Measurements from ENCODE around the gene GPX3. TPM values are rescaled to one million over a fixed set of nuclear protein-coding genes. Genes with fewer than 3 reads are reported as not detected.

The GPX3 gene
- total and polyA plus RNA-seq, 2 donors (not counting 1 experiment from before 2014, with no cell fraction given), result 182 to 267 TPM

- Histone ChIP-seq H3K4me3 (replicated peaks in 1 of 4; ENCODE audit: control extremely low read depth in 1 of 4, insufficient read depth in 1 of 4, low read depth in 3 of 4, low read length in 4 of 4) (no peak overlapping the region), H3K27me3 (ENCODE audit: control insufficient read depth, insufficient read depth, low read length) (no peaks in the 10 kb centered on the region), H3K9ac (ENCODE audit: insufficient read depth, low read length) (no peak overlapping the region), H3K36me3 (ENCODE audit: control insufficient read depth, insufficient read depth, low read length) (no peaks in the 10 kb centered on the region), H2AFZ (ENCODE audit: low read length) (no peak overlapping the region), H3K79me2 (ENCODE audit: control insufficient read depth, insufficient read depth, low read length) (no peaks in the 10 kb centered on the region), H3K4me2 (ENCODE audit: extremely low read depth, insufficient read depth, low read length) (peak overlapping the region; percentile 42), H3K4me1 (ENCODE audit: control insufficient read depth, extremely low read depth, insufficient read depth, low read length) (peaks cover 17% of the 10 kb centered on the region), H3K27ac (ENCODE audit: insufficient read depth, low read length) (peak overlapping the region; percentile 18), H3K9me3 (ENCODE audit: control insufficient read depth, insufficient read depth, low read depth, low read length) (no peaks in the 10 kb centered on the region), H4K20me1 (ENCODE audit: control insufficient read depth, extremely low read depth, insufficient read depth, low read length) (no peaks in the 10 kb centered on the region)
- DNase-seq (ENCODE audit: low read depth in 2 of 2), result peak in 1 of 2 donors; percentile 77
- no peak for TF ChIP-seq EZH2 (IDR thresholded peaks at IDR 0.05; ENCODE audit: low read length, missing control alignments)
- no peak for TF ChIP-seq CTCF (conservative IDR thresholded peaks at IDR 0.05 in 1 of 2, IDR thresholded peaks at IDR 0.05 in 1 of 2; ENCODE audit: low read depth in 1 of 2, low read length in 2 of 2)
Measured at GRCh38 chr5:151006704-151007334, 13.6 kb upstream of the GPX3 start.

GRCh38 chr5:151007430-151008209 lies 12.8 kb upstream of the GPX3 start:
- H3K27me3 ChIP-seq (ENCODE audit: control insufficient read depth, insufficient read depth, low read length), result no peaks in the 10 kb centered on the region
- no peak overlapping the region for H3K27ac ChIP-seq (ENCODE audit: insufficient read depth, low read length)
- no peak overlapping the region for H2AFZ ChIP-seq (ENCODE audit: low read length)
- no peak overlapping the region for H3K9ac ChIP-seq (ENCODE audit: insufficient read depth, low read length)
- H4K20me1 ChIP-seq (ENCODE audit: control insufficient read depth, extremely low read depth, insufficient read depth, low read length), result no peaks in the 10 kb centered on the region
- no peaks in the 10 kb centered on the region for H3K79me2 ChIP-seq (ENCODE audit: control insufficient read depth, insufficient read depth, low read length)
- no peaks in the 10 kb centered on the region for H3K9me3 ChIP-seq (ENCODE audit: control insufficient read depth, insufficient read depth, low read depth, low read length)
- H3K4me1 ChIP-seq (ENCODE audit: control insufficient read depth, extremely low read depth, insufficient read depth, low read length), result peaks cover 17% of the 10 kb centered on the region
- no peak overlapping the region for H3K4me3 ChIP-seq (replicated peaks in 1 of 4; ENCODE audit: control extremely low read depth in 1 of 4, insufficient read depth in 1 of 4, low read depth in 3 of 4, low read length in 4 of 4)
- no peak overlapping the region for H3K4me2 ChIP-seq (ENCODE audit: extremely low read depth, insufficient read depth, low read length)
- DNase-seq (ENCODE audit: low read depth in 2 of 2), result peak in 1 of 2 donors; percentile 31
- no peaks in the 10 kb centered on the region for H3K36me3 ChIP-seq (ENCODE audit: control insufficient read depth, insufficient read depth, low read length)
- no peak for TF ChIP-seq CTCF (conservative IDR thresholded peaks at IDR 0.05 in 1 of 2, IDR thresholded peaks at IDR 0.05 in 1 of 2; ENCODE audit: low read depth in 1 of 2, low read length in 2 of 2)
- no peak for TF ChIP-seq EZH2 (IDR thresholded peaks at IDR 0.05; ENCODE audit: low read length, missing control alignments)

- H4K20me1 ChIP-seq (ENCODE audit: control insufficient read depth, extremely low read depth, insufficient read depth, low read length), result no peaks in the 10 kb centered on the region
- DNase-seq (ENCODE audit: low read depth in 2 of 2), result no peak
- no peaks in the 10 kb centered on the region for H3K27me3 ChIP-seq (ENCODE audit: control insufficient read depth, insufficient read depth, low read length)
Measured at GRCh38 chr5:151008210-151008491, 12.2 kb upstream of the GPX3 start.

More at GRCh38 chr5:151008210-151008491, 12.2 kb upstream of the GPX3 start:
- H3K9me3 ChIP-seq (ENCODE audit: control insufficient read depth, insufficient read depth, low read depth, low read length), result no peaks in the 10 kb centered on the region
- H3K4me1 ChIP-seq (ENCODE audit: control insufficient read depth, extremely low read depth, insufficient read depth, low read length), result peaks cover 17% of the 10 kb centered on the region
- no peak overlapping the region for H3K27ac ChIP-seq (ENCODE audit: insufficient read depth, low read length)
- H3K4me3 ChIP-seq (replicated peaks in 1 of 4; ENCODE audit: control extremely low read depth in 1 of 4, insufficient read depth in 1 of 4, low read depth in 3 of 4, low read length in 4 of 4), result no peak overlapping the region
- H2AFZ ChIP-seq (ENCODE audit: low read length), result no peak overlapping the region
- no peaks in the 10 kb centered on the region for H3K79me2 ChIP-seq (ENCODE audit: control insufficient read depth, insufficient read depth, low read length)
- H3K4me2 ChIP-seq (ENCODE audit: extremely low read depth, insufficient read depth, low read length), result no peak overlapping the region
- TF ChIP-seq CTCF (conservative IDR thresholded peaks at IDR 0.05 in 1 of 2, IDR thresholded peaks at IDR 0.05 in 1 of 2; ENCODE audit: low read depth in 1 of 2, low read length in 2 of 2), result no peak
- H3K36me3 ChIP-seq (ENCODE audit: control insufficient read depth, insufficient read depth, low read length), result no peaks in the 10 kb centered on the region
- no peak overlapping the region for H3K9ac ChIP-seq (ENCODE audit: insufficient read depth, low read length)

All from fibroblast of lung (primary cell).